GM12878 (cell line): ENCODE results near the gene NRXN3. TPM values are rescaled to one million over a fixed set of nuclear protein-coding genes. Genes with fewer than 3 reads are reported as not detected.

ENCODE experiments used
- ATAC-seq: fragments of 200-7000 bp; cut with Tn5 transposase; 3 replicates; pipeline ENCODE4 v1.9.1; 2020; ENCODE audit warnings: mild to moderate bottlenecking, moderate library complexity
- BruUV-seq: library from RNA; stranded (reverse); fragments of 400-500 nt; replicated peaks from 2 replicates; lab custom pipeline; 2021; lab: Mats Ljungman, UMichigan
- CTCF ChIA-PET: fragments of 300-600 bp; sonication (Branson Sonifier 250); formaldehyde crosslinking; extraction: SDS; loops from one replicate; lab custom pipeline; 2021; ENCODE audit warnings: inconsistent platforms; lab: Yijun Ruan, JAX
- POLR2A ChIA-PET: fragments of 350-600 bp; formaldehyde crosslinking; extraction: SDS; loops from one replicate; lab custom pipeline; 2021; ENCODE audit warnings: inconsistent platforms; lab: Charles Lee
- RAD21 ChIA-PET: fragments of 300-600 bp; sonication (Branson Sonifier 250); formaldehyde crosslinking; loops from one replicate; lab custom pipeline; 2023; ENCODE audit warnings: antibody characterized with exemption; ENCODE audit not compliant: unreplicated experiment; lab: Charles Lee
- SMC1A ChIA-PET: fragments of 300-600 bp; sonication (Branson Sonifier 250); formaldehyde crosslinking; loops from one replicate; lab custom pipeline; 2023; ENCODE audit not compliant: unreplicated experiment, uncharacterized antibody; lab: Charles Lee
- DNase-seq: peaks from one replicate; pipeline ENCODE4 v3.0.0-alpha.2; 2011; ENCODE audit warnings: low read depth, low spot score
- FAIRE-seq: peaks from 3 replicates; lab custom pipeline; 2011; peaks lifted over from hg19 to GRCh38; lab: Jason Lieb, UNC
- H2AFZ ChIP-seq: 2 replicates; pipeline ENCODE4 v1.6.0; 2011; ENCODE audit warnings: low read depth, low read length, control low read depth; ENCODE audit not compliant: control insufficient read depth
- H3K27ac ChIP-seq: 2 replicates; pipeline ENCODE4 v1.5.1; 2011; ENCODE audit warnings: control low read depth; ENCODE audit not compliant: control insufficient read depth, insufficient read depth
- H3K27me3 ChIP-seq, 2 experiments: replicated peaks in 1 of 2; 2 replicates each; pipeline versions ENCODE4 v1.6.0 to v1.6.1; 2011; ENCODE audit warnings: low read length in 1 of 2; ENCODE audit not compliant: control insufficient read depth in 2 of 2, insufficient read depth in 2 of 2
- H3K36me3 ChIP-seq, 2 experiments: 2 replicates each; pipeline ENCODE4 v1.5.1; 2011; ENCODE audit warnings: low read length in 1 of 2; ENCODE audit not compliant: control insufficient read depth in 2 of 2, insufficient read depth in 2 of 2
- H3K4me1 ChIP-seq: 2 replicates; pipeline ENCODE4 v1.6.1; 2011; ENCODE audit warnings: mild to moderate bottlenecking, low read length, moderate library complexity, mixed read lengths; ENCODE audit not compliant: control insufficient read depth, insufficient read depth
- H3K4me2 ChIP-seq: 2 replicates; pipeline ENCODE4 v1.6.0; 2011; ENCODE audit warnings: control low read depth; ENCODE audit not compliant: control insufficient read depth, insufficient read depth
- H3K4me3 ChIP-seq: fragments of 200-600 bp; sonication (generic); 2 replicates; pipeline ENCODE4 v1.5.1; 2016
- H3K79me2 ChIP-seq: 2 replicates; pipeline ENCODE4 v1.6.0; 2011; ENCODE audit warnings: low read length; ENCODE audit not compliant: control insufficient read depth, insufficient read depth
- H3K9ac ChIP-seq: 2 replicates; pipeline ENCODE4 v1.8.0; 2011; ENCODE audit warnings: low read length, control low read depth, mixed read lengths; ENCODE audit not compliant: control insufficient read depth, insufficient read depth
- H3K9me3 ChIP-seq: replicated peaks from 3 replicates; pipeline ENCODE4 v1.5.1; 2011; ENCODE audit warnings: mild to moderate bottlenecking, low read length; ENCODE audit not compliant: control insufficient read depth, insufficient read depth
- H4K20me1 ChIP-seq: 2 replicates; pipeline ENCODE4 v1.6.0; 2011; ENCODE audit not compliant: control insufficient read depth, insufficient read depth
- CBFB ChIP-seq: IDR thresholded peaks from 2 replicates; pipeline ENCODE4 v1.6.1; 2016; ENCODE audit warnings: antibody characterized with exemption, low read depth
- CBX5 ChIP-seq: sonication (generic); IDR thresholded peaks from 2 replicates; pipeline ENCODE4 v1.6.1; 2016; ENCODE audit warnings: low read depth, moderate library complexity, mild to moderate bottlenecking, inconsistent platforms
- CHD4 ChIP-seq: fragments of 200-600 bp; sonication (generic); IDR thresholded peaks from 2 replicates; pipeline ENCODE4 v1.6.1; 2016; ENCODE audit warnings: mild to moderate bottlenecking
- EED ChIP-seq: sonication (generic); IDR thresholded peaks from 2 replicates; pipeline ENCODE4 v1.6.1; 2016; ENCODE audit warnings: antibody characterized with exemption, low read depth
- NR2F1 ChIP-seq: fragments of 450-650 bp; conservative IDR thresholded peaks from 2 replicates; pipeline ENCODE4 v1.6.1; 2017; ENCODE audit warnings: mild to moderate bottlenecking
- PAX5 ChIP-seq: IDR thresholded peaks from 2 replicates; pipeline ENCODE4 v1.6.1; 2011; ENCODE audit warnings: low read depth, low read length, borderline replicate concordance
- RUNX3 ChIP-seq: IDR thresholded peaks from 2 replicates; pipeline ENCODE4 v1.6.1; 2012; ENCODE audit warnings: low read length, inconsistent platforms
- USF1 ChIP-seq: IDR thresholded peaks from 2 replicates; pipeline ENCODE4 v1.6.1; 2011; ENCODE audit warnings: borderline replicate concordance, low read depth, mild to moderate bottlenecking, moderate library complexity, mixed read lengths, low read length; ENCODE audit not compliant: insufficient read depth; ENCODE audit errors: extremely low read length
- WGBS: methylation state at CpG from one replicate; pipeline ENCODE4 v1.1.6; 2016; ENCODE audit warnings: low lambda C conversion rate; ENCODE audit not compliant: insufficient replicate concordance, insufficient coverage; ENCODE audit errors: missing lambda C conversion rate; 5-methylcytosine and 5-hydroxymethylcytosine counted together
- in situ Hi-C: fragments of 300-500 bp; cut with MboI; formaldehyde crosslinking; loops from 9 replicates; pipeline ENCODE4 v1.14.3; 2018; ENCODE audit warnings: mixed read lengths
- intact Hi-C: fragments of 100-400 bp; cut with micrococcal nuclease; formaldehyde crosslinking; loops from one replicate; pipeline ENCODE4 v1.14.2; 2022; ENCODE audit not compliant: unreplicated experiment
- polyA plus RNA-seq, 11 experiments: library from polyadenylated mRNA; depleted of rRNA in 4 of 11; unstranded in 6 of 11; stranded (reverse) in 5 of 11; fragments of >200 nt; fragmentation: Nextera tagmentation in 4 of 11; fragmentation: Illumina TruSeq in 1 of 11; extraction: Ambion mirVana in 4 of 11; extraction: Trizol in 1 of 11; gene quantifications; 1 replicate in 1 of 11; 2 replicates in 10 of 11; pipeline versions ENCODE4 v1.2.1 to v1.2.3, GENCODE V29; 2011 to 2016; ENCODE audit warnings: inconsistent platforms in 2 of 11, missing spikeins in 2 of 11, low read depth in 1 of 11
- total RNA-seq, 4 experiments: library from RNA; depleted of rRNA in 3 of 4; stranded (reverse); fragments of >200 nt in 3 of 4; fragmentation: Illumina TruSeq in 1 of 4; extraction: Trizol in 1 of 4; gene quantifications; 2 replicates each; pipeline versions ENCODE4 v1.2.1 to v1.2.3, GENCODE V29; 2013 to 2021
- TF ChIP-seq, protein P1 (sequence below): fragments of 450-650 bp; IDR thresholded peaks from 2 replicates; pipeline ENCODE4 v1.6.1; 2016; ENCODE audit warnings: mild to moderate bottlenecking

Gene NRXN3
- total and polyA plus RNA-seq, 10 of the 15 experiments (the other 5 are each of a cell fraction or from before 2014, with no cell fraction given) = 0.52 to 3.3 (median 1.4) TPM

GRCh38 chr14:79516009-79516408 lies 1345.8 kb downstream of the NRXN3 start:
- no peaks in the 10 kb centered on the region for H3K4me1 ChIP-seq
- WGBS = 78% methylated on average over 2 of the region's 2 CpGs
- H3K4me2 ChIP-seq = no peak overlapping the region
- no peaks in the 10 kb centered on the region for H3K27me3 ChIP-seq
- no peak for FAIRE-seq
- BruUV-seq = no TSS peak
- ChIA-PET POLR2A (no interaction called here), CTCF (interaction anchor here (0.6 kb wide), 1 partner anchor 346 kb away, joined by 4 read pairs; no protein-coding TSS in a partner anchor), SMC1A (no interaction called here), RAD21 (no interaction called here)
- no peak overlapping the region for H3K27ac ChIP-seq
- no peaks in the 10 kb centered on the region for H3K79me2 ChIP-seq
- TF ChIP-seq NR2F1 = no peak
- no peak for ATAC-seq
- H3K4me3 ChIP-seq = no peak overlapping the region
- no peaks in the 10 kb centered on the region for H4K20me1 ChIP-seq
- intact Hi-C loops (no loop called here), in situ Hi-C loops (no loop called here)
- H3K9ac ChIP-seq = no peak overlapping the region
- no peak for DNase-seq
- H2AFZ ChIP-seq = no peak overlapping the region
- H3K36me3 ChIP-seq = no peaks in the 10 kb centered on the region
- H3K9me3 ChIP-seq = no peaks in the 10 kb centered on the region

DNA sequence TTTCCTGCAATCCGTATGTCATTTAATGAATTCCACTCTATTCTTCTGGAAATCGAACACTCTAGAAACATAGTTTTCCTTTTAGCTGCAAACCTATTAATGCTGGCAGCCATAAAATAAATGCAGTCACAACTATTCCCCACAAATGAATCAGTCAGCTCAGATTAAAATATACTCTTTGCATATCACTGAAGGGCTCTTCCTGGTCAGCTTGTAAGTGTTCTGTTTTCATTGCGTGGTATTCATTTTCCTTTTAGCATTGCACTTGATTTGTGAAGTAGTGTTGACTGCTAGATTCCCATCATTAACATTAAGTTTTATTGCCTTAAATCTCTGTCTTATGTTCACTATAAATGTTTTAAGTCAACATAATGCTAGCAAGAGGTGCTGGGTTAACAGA lies 1355.2 kb downstream of the NRXN3 start:
- no peak for FAIRE-seq
- Histone ChIP-seq H3K79me2 (no peaks in the 10 kb centered on the region), H4K20me1 (no peaks in the 10 kb centered on the region), H3K4me3 (no peak overlapping the region), H3K9ac (no peak overlapping the region), H3K36me3 (no peaks in the 10 kb centered on the region), H3K9me3 (no peaks in the 10 kb centered on the region), H3K27me3 (no peaks in the 10 kb centered on the region), H3K4me1 (no peaks in the 10 kb centered on the region), H3K27ac (no peak overlapping the region), H3K4me2 (no peak overlapping the region), H2AFZ (no peak overlapping the region)
- POLR2A ChIA-PET = no interaction called here
- in situ Hi-C loops = no loop called here
- ATAC-seq = no peak
- 86% methylated on average over 3 of the region's 3 CpGs for WGBS
- no peak for DNase-seq
- TF ChIP-seq USF1 (no peak), CBX5 (no peak), RUNX3 (no peak), PAX5 (no peak), CBFB (no peak), EED (no peak), CHD4 (no peak)
- TF ChIP-seq, protein P1, sequence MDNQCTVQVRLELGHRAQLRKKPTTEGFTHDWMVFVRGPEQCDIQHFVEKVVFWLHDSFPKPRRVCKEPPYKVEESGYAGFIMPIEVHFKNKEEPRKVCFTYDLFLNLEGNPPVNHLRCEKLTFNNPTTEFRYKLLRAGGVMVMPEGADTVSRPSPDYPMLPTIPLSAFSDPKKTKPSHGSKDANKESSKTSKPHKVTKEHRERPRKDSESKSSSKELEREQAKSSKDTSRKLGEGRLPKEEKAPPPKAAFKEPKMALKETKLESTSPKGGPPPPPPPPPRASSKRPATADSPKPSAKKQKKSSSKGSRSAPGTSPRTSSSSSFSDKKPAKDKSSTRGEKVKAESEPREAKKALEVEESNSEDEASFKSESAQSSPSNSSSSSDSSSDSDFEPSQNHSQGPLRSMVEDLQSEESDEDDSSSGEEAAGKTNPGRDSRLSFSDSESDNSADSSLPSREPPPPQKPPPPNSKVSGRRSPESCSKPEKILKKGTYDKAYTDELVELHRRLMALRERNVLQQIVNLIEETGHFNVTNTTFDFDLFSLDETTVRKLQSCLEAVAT = no peak
- no TSS peak for BruUV-seq
- SMC1A ChIA-PET = no interaction called here
- intact Hi-C loops = no loop called here
- RAD21 ChIA-PET = interaction anchor here (0.6 kb wide), 1 partner anchor 489 kb away, joined by 4 read pairs; no protein-coding TSS in a partner anchor
- CTCF ChIA-PET = no interaction called here
